M059J (cell line): ENCODE measurements around the gene MAN2A2. TPM values are rescaled to one million over a fixed set of nuclear protein-coding genes. Genes with fewer than 3 reads are reported as not detected.
A peak's percentile ranks its signal among the peaks of the same experiment; 100 is the strongest.

ENCODE experiments used
- DNase-seq: peaks from one replicate; pipeline ENCODE4 v3.0.0-alpha.2; 2012; ENCODE audit warnings: low read depth
- total RNA-seq: library from RNA; depleted of rRNA; stranded (reverse); fragments of >200 nt; shearing (Covaris generic); gene quantifications from 2 replicates; pipeline ENCODE4 v1.2.3, GENCODE V29; 2014

Gene MAN2A2
- total RNA-seq, 1 experiment from 2014 or later, result 9.6 TPM

GRCh38 chr15:90942354-90943120, 39.4 kb downstream of the MAN2A2 start:
- no peak for DNase-seq

DNA sequence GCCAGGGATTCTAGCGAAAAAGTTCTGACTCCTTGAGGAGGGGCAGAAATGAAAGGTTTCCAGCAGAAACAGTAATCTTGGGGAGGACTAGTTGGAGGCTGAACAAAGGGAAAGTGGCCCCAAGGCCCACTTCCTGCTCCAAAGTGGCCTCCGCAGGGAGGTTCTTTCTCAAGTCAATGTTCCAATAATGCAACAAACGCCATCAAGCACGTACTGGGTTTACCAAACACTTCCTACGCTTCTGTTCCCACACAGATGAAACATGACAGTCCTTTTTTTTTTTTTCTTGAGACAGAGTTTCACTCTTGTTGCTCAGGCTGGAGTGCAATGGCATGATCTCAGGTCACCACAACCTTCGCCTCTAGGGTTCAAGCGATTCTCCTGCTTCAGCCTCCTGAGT, 42.0 kb downstream of the MAN2A2 start:
- DNase-seq, result no peak

DNA sequence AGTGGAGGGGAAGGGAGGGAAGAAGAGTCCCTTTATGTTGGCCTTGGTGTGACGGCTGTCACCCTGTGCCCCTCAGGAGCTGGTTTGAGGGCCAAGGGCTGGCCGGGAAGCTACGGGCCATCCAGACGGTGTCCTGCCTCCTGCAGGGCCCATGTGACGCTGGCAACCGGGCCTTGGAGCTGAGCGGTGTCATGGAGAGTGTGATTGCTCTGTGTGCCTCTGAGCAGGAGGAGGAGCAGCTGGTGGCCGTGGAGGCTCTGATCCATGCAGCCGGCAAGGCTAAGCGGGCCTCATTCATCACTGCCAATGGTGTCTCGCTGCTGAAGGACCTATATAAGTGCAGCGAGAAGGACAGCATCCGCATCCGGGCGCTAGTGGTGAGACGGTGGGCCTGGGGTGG, 43.4 kb downstream of the MAN2A2 start:
- DNase-seq, result no peak

DNA sequence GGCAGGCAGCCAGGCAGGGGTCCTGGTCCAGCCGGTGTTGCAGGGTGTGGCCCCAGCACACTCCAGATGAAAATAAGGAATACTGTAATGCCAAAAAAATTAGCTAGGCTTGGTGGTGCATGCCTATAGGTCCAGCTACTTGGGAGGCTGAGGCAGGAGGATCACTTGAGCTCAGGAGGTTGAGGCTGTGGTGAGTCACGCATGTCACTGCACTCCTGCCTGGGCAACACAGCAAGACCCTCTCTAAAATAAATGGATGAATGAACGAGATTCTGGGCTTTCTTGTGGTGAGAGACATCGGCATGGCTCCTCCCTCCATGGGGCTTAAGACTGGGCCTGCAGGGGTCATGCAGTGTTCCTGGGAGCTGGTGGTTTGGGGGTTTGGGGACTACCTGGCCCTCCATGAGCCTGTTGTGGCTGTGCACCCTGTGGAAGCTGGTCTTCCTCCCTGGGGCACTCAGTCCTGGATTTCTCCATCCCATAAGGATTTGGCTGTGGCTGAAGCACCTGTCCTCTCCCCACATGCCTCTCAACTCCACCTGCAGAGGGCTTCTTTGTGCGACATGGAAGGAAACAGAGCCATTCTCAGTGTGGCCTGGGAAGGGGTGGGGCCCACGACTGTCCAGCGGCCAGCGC, 44.0 kb downstream of the MAN2A2 start:
- DNase-seq, result no peak

DNA sequence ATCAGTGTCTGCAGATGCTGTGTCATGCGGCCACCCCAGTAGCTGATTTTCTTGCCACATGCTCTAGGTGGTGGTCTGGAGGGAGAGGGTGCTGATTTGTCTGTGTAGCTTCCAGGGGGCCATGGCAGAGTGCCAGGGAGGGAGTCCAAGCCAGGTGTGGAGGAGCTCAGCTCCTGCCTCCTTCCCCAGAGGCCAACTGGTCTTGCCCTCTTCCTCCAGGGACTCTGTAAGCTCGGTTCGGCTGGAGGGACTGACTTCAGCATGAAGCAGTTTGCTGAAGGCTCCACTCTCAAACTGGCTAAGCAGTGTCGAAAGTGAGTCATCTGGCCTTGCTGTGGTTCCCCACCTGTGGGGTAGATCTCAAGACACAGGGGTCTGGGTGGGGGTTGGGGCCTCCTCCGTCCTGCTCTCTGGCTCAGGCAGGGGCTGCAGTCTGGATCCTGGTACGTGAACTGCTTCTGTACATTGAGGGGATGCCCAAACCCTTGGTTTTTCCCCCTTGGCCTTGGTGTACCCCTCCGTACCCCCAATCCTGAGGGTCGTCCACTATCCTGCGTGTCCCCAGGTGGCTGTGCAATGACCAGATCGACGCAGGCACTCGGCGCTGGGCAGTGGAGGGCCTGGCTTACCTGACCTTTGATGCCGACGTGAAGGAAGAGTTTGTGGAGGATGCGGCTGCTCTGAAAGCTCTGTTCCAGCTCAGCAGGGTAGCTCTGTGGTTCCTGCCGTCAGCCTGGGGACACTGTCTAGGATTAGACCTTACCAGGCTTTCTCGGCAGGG, 44.7 kb downstream of the MAN2A2 start:
- DNase-seq, result no peak

DNA sequence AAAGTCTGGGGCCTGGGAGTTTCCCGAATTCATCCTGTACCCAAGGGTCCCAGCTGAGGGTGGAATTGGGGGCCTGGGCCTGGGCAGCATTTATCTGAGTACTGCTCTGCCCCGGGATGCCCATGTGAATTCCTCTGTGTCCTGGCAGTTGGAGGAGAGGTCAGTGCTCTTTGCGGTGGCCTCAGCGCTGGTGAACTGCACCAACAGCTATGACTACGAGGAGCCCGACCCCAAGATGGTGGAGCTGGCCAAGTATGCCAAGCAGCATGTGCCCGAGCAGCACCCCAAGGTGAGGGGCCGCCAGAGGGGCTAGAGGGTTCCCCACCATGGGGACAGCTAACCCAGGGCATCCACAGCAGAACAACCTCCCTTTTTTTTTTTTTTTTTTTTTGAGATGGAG, 45.4 kb downstream of the MAN2A2 start:
- no peak for DNase-seq

GRCh38 chr15:90949979-90950675, 47.0 kb downstream of the MAN2A2 start:
- no peak for DNase-seq

DNA sequence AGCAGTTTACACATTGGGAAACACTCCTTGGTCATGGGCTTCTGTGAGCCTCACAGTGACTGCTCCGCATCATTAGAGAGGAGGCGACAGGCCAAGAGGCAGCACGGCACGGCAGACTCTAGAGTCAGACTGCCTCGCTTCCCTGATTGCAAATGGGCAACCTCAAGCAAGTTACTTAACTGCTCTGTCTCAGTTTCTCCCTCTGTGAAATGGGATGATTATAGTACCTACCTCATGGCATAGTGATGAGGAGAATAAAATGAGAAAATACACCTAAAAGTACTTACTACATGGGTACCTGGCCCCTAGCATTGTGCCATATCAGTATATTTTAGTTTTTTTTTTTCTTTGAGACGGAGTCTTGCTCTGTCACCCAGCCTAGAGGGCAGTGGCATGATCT, 47.6 kb downstream of the MAN2A2 start:
- no peak for DNase-seq

DNA sequence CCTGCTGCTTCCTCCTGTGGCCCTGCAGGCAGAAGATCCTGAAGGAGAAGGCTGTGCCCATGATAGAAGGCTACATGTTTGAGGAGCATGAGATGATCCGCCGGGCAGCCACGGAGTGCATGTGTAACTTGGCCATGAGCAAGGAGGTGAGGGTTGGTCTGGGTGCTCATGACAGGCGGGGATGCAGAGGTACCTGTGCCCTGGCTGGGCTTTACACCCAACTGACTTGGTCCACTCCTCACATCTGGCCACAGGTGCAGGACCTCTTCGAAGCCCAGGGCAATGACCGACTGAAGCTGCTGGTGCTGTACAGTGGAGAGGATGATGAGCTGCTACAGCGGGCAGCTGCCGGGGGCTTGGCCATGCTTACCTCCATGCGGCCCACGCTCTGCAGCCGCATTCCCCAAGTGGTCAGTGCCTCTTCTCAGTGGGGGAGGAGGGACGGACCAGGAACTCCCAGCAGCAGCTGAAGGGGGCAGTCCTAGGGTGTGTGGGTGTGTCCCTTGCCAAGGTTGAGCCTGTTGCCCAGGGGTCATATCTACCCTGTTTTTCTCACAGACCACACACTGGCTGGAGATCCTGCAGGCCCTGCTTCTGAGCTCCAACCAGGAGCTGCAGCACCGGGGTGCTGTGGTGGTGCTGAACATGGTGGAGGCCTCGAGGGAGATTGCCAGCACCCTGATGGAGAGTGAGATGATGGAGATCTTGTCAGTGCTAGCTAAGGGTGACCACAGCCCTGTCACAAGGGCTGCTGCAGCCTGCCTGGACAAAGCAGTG, 50.0 kb downstream of the MAN2A2 start:
- DNase-seq, result no peak

DNA sequence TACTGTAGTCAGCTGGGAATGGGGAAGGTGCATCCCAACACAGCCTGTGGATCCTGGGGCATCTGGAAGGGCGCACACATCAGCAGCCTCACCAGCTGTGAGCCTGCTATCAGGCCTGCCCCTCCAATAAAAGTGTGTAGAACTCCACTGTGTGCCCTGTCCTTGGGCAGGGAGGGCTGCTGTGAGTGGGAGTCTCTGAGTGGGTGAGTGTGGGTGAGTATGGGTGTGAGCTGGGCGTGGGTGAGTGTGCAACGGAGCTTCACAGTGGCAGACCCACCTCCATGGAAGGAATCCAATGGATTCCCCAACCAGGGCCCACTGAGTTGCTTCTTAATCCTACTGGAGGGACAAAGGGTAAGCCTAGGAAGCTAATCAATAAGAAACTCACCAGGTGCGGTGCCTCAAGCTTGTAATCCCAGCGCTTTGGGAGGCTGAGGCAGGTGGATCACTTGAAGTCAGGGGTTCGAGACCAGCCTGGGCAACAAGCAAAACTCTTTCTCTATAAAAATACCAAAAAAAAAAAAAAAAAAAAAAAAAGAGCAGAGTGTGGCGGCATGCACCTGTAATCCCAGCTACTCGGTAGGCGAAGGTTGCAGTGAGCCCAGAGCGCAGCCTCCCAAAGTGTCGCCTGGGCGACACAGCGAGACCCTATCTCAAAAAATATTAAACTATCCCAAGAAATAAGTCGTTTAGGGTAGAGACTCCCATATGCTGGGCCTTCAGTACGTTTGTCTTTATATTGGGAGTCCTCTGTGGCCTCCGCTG, 51.0 kb downstream of the MAN2A2 start:
- DNase-seq, result no peak

GRCh38 chr15:90954712-90955623, 51.9 kb downstream of the MAN2A2 start, which contains the start of gene RCCD1:
Gene RCCD1 (plus strand): TSS chr15:90954884. CDS start chr15:90956735, 1,851 bp downstream.
- DNase-seq, result peak; percentile 88

DNA sequence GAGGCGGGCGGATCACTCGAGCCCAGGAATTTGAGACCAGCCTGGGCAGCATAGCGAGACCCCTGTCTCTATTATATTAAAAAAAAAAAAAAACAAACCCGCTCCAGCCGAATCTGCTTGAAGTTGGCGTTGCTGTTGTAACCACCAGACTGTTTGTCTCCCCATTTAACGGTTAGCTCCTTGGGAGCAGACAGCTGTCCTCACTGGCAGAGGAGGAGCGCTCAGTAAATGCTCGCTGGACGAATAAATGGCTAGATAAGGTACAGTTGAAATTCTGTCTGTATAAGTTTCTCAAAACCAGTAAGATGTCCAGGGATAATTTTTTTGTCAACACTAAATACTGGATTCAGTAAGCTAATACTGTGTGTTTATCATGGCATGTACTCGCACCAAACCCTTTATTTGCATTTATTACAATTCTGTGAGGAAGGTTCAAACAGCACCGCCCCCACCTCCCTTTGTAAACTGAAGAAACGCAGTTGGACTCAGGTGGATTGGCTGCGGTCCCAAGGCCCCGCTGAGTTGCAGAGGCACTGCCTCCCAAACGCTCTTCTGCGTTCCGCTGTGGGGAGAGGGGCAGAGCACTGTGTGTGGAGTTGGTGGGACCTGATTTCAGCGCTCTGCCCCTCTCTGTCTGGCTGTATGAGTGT, 52.6 kb downstream of the MAN2A2 start:
- DNase-seq, result no peak

DNA sequence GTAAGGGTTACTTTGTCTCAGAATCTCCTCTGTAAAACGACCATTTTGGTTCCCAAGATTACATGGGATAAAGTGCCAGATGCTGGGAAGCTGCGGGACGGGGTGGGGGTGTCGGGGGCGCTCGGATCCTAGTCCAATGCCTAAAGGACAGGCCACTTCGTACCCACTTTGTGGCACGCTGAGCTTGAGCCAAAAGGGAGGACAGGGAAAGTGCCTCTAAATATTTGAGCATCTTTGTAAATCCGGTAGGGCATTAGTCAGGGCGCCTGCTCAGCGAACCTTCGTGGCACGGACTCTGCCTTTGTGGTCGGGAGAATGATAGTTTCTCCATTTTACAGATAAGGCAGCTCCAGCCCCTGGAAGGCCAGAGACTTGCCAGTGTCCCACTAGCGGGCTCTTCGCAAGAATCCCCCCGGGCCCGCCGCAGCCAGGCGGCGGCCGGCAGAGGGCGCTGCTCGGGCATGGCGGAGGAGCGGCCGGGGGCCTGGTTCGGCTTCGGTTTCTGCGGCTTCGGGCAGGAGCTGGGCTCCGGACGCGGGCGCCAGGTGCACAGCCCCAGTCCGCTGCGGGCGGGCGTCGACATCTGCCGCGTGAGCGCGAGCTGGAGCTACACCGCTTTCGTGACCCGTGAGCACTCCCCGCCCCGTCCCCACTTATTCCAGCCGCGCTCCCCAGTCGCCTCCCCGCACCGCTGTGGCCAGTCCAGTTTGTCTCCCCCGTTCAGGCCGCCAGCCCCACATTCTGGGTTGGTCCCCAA, 53.4 kb downstream of the MAN2A2 start:
- no peak for DNase-seq

DNA sequence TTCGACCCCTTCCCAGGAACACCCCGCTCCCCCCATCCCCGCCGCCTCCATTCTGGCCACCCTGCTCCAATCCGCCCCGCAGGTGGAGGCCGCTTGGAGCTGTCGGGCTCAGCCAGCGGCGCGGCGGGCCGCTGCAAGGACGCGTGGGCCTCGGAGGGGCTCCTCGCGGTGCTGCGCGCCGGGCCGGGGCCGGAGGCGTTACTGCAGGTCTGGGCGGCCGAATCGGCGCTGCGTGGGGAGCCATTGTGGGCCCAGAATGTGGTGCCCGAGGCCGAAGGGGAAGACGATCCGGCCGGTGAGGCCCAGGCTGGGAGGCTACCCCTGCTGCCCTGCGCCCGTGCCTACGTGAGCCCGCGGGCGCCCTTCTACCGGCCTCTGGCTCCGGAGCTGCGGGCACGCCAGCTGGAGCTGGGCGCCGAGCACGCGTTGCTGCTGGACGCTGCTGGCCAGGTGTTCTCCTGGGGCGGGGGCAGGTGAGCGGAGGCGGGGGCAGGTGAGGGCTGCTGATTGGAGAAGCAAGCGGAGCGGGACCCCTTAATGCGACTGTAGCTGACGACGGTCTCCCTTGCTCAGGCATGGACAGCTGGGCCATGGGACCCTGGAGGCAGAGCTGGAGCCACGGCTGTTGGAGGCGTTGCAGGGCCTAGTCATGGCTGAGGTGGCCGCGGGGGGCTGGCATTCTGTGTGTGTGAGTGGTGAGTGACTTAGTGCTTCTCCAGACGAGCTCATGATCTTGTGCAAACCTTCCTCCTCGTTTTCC, 54.1 kb downstream of the MAN2A2 start:
- no peak for DNase-seq

DNA sequence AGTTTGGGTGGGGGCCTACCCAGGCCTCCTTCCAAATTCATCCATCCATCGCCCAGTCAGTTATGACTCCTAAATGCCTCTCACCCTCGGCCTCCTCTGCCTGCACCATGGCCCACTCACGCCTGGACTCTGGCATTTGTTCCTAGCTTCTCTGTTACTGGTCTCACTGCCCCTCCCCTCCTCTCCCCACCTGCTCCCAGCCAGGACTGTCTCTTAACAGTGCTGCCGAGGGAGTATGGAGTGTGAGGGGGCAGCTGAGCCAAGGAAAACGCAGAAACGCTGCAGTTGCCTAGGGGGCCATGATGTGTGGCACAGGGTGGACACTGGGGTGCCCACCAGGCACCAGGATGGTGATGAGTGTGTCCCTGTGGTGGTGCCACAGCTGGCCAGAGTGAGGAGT, 54.7 kb downstream of the MAN2A2 start:
- no peak for DNase-seq

DNA sequence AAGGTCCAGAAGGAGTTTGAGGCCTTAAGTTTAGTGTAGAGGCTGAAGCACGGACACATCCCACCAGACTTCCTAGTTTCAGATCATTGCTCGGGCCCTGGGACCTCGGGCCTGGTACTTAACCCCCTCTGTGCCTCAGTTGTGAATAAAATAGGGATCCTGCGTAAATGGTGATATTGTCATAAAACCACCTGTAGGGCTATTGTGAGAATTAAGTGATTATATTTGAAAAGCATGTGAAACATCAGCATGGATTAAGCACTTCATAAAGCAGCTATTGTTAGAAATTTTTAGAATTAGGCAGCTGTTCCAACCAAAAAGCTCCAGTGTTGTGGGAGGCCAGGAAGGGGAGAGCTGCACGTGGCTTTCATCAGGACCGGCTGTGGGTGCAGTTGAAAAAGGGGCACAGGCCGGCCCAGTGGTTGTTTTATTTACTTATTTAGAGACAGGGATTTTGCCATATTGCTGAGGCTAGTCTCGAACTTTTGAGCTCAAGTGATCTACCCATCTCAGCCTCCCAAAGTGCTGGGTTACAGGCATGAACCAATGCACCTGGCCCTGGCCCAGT, 56.0 kb downstream of the MAN2A2 start:
- DNase-seq, result no peak

DNA sequence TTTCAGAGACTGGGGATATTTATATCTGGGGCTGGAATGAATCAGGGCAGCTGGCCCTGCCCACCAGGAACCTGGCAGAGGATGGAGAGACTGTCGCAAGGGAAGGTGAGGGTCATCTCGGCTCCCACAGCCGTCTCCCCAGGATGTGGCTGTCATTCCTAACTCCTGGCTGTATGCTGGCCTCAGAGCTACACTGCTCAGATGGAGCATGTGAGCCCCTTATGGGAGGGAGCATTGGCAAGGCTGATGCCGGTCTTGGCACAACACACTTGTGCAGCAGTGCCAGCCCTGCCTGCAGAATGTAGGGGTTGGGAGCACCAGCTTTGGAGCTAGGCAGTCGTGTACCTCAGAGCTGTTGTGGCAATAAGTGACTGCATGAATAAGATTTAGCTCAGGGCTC, 56.8 kb downstream of the MAN2A2 start:
- peak; percentile 33 for DNase-seq
